GM12878 (cell line): Measurements from ENCODE around the gene HAND1. TPM values are rescaled to one million over a fixed set of nuclear protein-coding genes. Genes with fewer than 3 reads are reported as not detected.

Experiments used
- ATAC-seq: fragments of 200-7000 bp; cut with Tn5 transposase; 3 replicates; pipeline ENCODE4 v1.9.1; 2020; ENCODE audit warnings: mild to moderate bottlenecking, moderate library complexity
- BruUV-seq: library from RNA; stranded (reverse); fragments of 400-500 nt; replicated peaks from 2 replicates; lab custom pipeline; 2021; lab: Mats Ljungman, UMichigan
- CTCF ChIA-PET: fragments of 300-600 bp; sonication (Branson Sonifier 250); formaldehyde crosslinking; extraction: SDS; loops from one replicate; lab custom pipeline; 2021; ENCODE audit warnings: inconsistent platforms; lab: Yijun Ruan, JAX
- POLR2A ChIA-PET: fragments of 350-600 bp; formaldehyde crosslinking; extraction: SDS; loops from one replicate; lab custom pipeline; 2021; ENCODE audit warnings: inconsistent platforms; lab: Charles Lee
- RAD21 ChIA-PET: fragments of 300-600 bp; sonication (Branson Sonifier 250); formaldehyde crosslinking; loops from one replicate; lab custom pipeline; 2023; ENCODE audit warnings: antibody characterized with exemption; ENCODE audit not compliant: unreplicated experiment; lab: Charles Lee
- SMC1A ChIA-PET: fragments of 300-600 bp; sonication (Branson Sonifier 250); formaldehyde crosslinking; loops from one replicate; lab custom pipeline; 2023; ENCODE audit not compliant: unreplicated experiment, uncharacterized antibody; lab: Charles Lee
- DNase-seq: peaks from one replicate; pipeline ENCODE4 v3.0.0-alpha.2; 2011; ENCODE audit warnings: low read depth, low spot score
- FAIRE-seq: peaks from 3 replicates; lab custom pipeline; 2011; peaks lifted over from hg19 to GRCh38; lab: Jason Lieb, UNC
- H2AFZ ChIP-seq: 2 replicates; pipeline ENCODE4 v1.6.0; 2011; ENCODE audit warnings: low read depth, low read length, control low read depth; ENCODE audit not compliant: control insufficient read depth
- H3K27ac ChIP-seq: 2 replicates; pipeline ENCODE4 v1.5.1; 2011; ENCODE audit warnings: control low read depth; ENCODE audit not compliant: control insufficient read depth, insufficient read depth
- H3K27me3 ChIP-seq, 2 experiments: replicated peaks in 1 of 2; 2 replicates each; pipeline versions ENCODE4 v1.6.0 to v1.6.1; 2011; ENCODE audit warnings: low read length in 1 of 2; ENCODE audit not compliant: control insufficient read depth in 2 of 2, insufficient read depth in 2 of 2
- H3K36me3 ChIP-seq, 2 experiments: 2 replicates each; pipeline ENCODE4 v1.5.1; 2011; ENCODE audit warnings: low read length in 1 of 2; ENCODE audit not compliant: control insufficient read depth in 2 of 2, insufficient read depth in 2 of 2
- H3K4me1 ChIP-seq: 2 replicates; pipeline ENCODE4 v1.6.1; 2011; ENCODE audit warnings: mild to moderate bottlenecking, low read length, moderate library complexity, mixed read lengths; ENCODE audit not compliant: control insufficient read depth, insufficient read depth
- H3K4me2 ChIP-seq: 2 replicates; pipeline ENCODE4 v1.6.0; 2011; ENCODE audit warnings: control low read depth; ENCODE audit not compliant: control insufficient read depth, insufficient read depth
- H3K4me3 ChIP-seq: fragments of 200-600 bp; sonication (generic); 2 replicates; pipeline ENCODE4 v1.5.1; 2016
- H3K79me2 ChIP-seq: 2 replicates; pipeline ENCODE4 v1.6.0; 2011; ENCODE audit warnings: low read length; ENCODE audit not compliant: control insufficient read depth, insufficient read depth
- H3K9ac ChIP-seq: 2 replicates; pipeline ENCODE4 v1.8.0; 2011; ENCODE audit warnings: low read length, control low read depth, mixed read lengths; ENCODE audit not compliant: control insufficient read depth, insufficient read depth
- H3K9me3 ChIP-seq: replicated peaks from 3 replicates; pipeline ENCODE4 v1.5.1; 2011; ENCODE audit warnings: mild to moderate bottlenecking, low read length; ENCODE audit not compliant: control insufficient read depth, insufficient read depth
- H4K20me1 ChIP-seq: 2 replicates; pipeline ENCODE4 v1.6.0; 2011; ENCODE audit not compliant: control insufficient read depth, insufficient read depth
- EZH2 ChIP-seq: IDR thresholded peaks from 2 replicates; pipeline ENCODE4 v1.6.1; 2012; ENCODE audit warnings: low read depth, mild to moderate bottlenecking, control low read depth, inconsistent platforms, low read length, borderline replicate concordance; ENCODE audit not compliant: control insufficient read depth
- RAD21 ChIP-seq: IDR thresholded peaks from 2 replicates; pipeline ENCODE4 v1.6.1; 2011; ENCODE audit warnings: mild to moderate bottlenecking, low read depth, low read length, moderate library complexity; ENCODE audit not compliant: insufficient read depth
- WGBS: methylation state at CpG from one replicate; pipeline ENCODE4 v1.1.6; 2016; ENCODE audit warnings: low lambda C conversion rate; ENCODE audit not compliant: insufficient replicate concordance, insufficient coverage; ENCODE audit errors: missing lambda C conversion rate; 5-methylcytosine and 5-hydroxymethylcytosine counted together
- in situ Hi-C: fragments of 300-500 bp; cut with MboI; formaldehyde crosslinking; loops from 9 replicates; pipeline ENCODE4 v1.14.3; 2018; ENCODE audit warnings: mixed read lengths
- intact Hi-C: fragments of 100-400 bp; cut with micrococcal nuclease; formaldehyde crosslinking; loops from one replicate; pipeline ENCODE4 v1.14.2; 2022; ENCODE audit not compliant: unreplicated experiment
- polyA plus RNA-seq, 11 experiments: library from polyadenylated mRNA; depleted of rRNA in 4 of 11; unstranded in 6 of 11; stranded (reverse) in 5 of 11; fragments of >200 nt; fragmentation: Nextera tagmentation in 4 of 11; fragmentation: Illumina TruSeq in 1 of 11; extraction: Ambion mirVana in 4 of 11; extraction: Trizol in 1 of 11; gene quantifications; 1 replicate in 1 of 11; 2 replicates in 10 of 11; pipeline versions ENCODE4 v1.2.1 to v1.2.3, GENCODE V29; 2011 to 2016; ENCODE audit warnings: inconsistent platforms in 2 of 11, missing spikeins in 2 of 11, low read depth in 1 of 11
- total RNA-seq, 4 experiments: library from RNA; depleted of rRNA in 3 of 4; stranded (reverse); fragments of >200 nt in 3 of 4; fragmentation: Illumina TruSeq in 1 of 4; extraction: Trizol in 1 of 4; gene quantifications; 2 replicates each; pipeline versions ENCODE4 v1.2.1 to v1.2.3, GENCODE V29; 2013 to 2021
- TF ChIP-seq, protein P1 (sequence below), 3 experiments: IDR thresholded peaks in 2 of 3; conservative IDR thresholded peaks in 1 of 3; 2 replicates each; pipeline ENCODE4 v1.5.1; 2011; ENCODE audit warnings: low read depth in 3 of 3, low read length in 3 of 3, mild to moderate bottlenecking in 3 of 3, control low read depth in 2 of 3, moderate library complexity in 2 of 3, inconsistent platforms in 1 of 3, mixed read lengths in 1 of 3; ENCODE audit not compliant: control insufficient read depth in 2 of 3, insufficient read depth in 1 of 3; ENCODE audit errors: extremely low read depth in 1 of 3

HAND1 gene
- total and polyA plus RNA-seq, 10 of the 15 experiments (the other 5 are each of a cell fraction or from before 2014, with no cell fraction given) = 0.06 to 0.41 (median 0.27) TPM; not detected in 4

DNA sequence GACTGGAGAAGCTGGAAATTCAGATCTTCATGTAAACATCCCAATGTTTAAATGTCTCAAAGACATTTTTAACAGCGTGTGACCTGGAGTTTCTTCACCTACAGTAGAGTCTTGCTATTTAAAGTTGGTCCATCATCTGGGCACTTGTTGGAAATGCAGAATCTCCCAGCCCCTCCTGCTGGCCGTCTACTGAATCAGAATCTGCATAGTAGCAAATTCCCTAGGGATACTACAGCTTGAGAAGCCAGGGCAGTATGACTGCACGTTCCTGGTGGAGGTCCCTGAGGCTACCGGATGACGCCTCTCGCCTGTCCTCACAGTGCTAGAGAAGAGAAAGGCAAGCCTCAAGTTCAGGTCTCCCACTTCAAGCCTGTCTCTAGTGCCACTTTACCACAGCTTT lies 16.5 kb downstream of the HAND1 start:
- H3K9ac ChIP-seq = no peak overlapping the region
- POLR2A ChIA-PET = interaction anchor here (0.6 to 1.2 kb wide), 2 partner anchors 11 to 125 kb away, joined by 3 read pairs; no protein-coding TSS in a partner anchor

More for the DNA sequence above, 16.5 kb downstream of the HAND1 start:
- intact Hi-C loops (no loop called here), in situ Hi-C loops (no loop called here)
- peaks cover 0 to 10% of the 10 kb centered on the region in 2 experiments; a peak in 2 of 4 replicates for H3K36me3 ChIP-seq
- CTCF ChIA-PET = interaction anchor here (0.9 to 2.1 kb wide), 8 partner anchors 12 to 389 kb away, joined by 3 to 11 read pairs (median 4); no protein-coding TSS in a partner anchor
- RAD21 ChIA-PET = interaction anchor here (1.3 to 1.5 kb wide), 3 partner anchors 15 to 389 kb away, joined by 3 to 7 read pairs (median 5); no protein-coding TSS in a partner anchor
- FAIRE-seq = no peak
- H3K4me2 ChIP-seq = no peak overlapping the region
- DNase-seq = no peak
- SMC1A ChIA-PET = interaction anchor here (1.0 to 2.3 kb wide), 6 partner anchors 9 to 393 kb away, joined by 3 to 13 read pairs (median 4); no protein-coding TSS in a partner anchor
- WGBS = 69% methylated on average over 6 of the region's 6 CpGs
- H4K20me1 ChIP-seq = no peaks in the 10 kb centered on the region
- no peaks in the 10 kb centered on the region for H3K79me2 ChIP-seq
- H3K4me3 ChIP-seq = no peak overlapping the region
- H3K27me3 ChIP-seq = no peaks in the 10 kb centered on the region
- ATAC-seq = no peak
- no peaks in the 10 kb centered on the region for H3K9me3 ChIP-seq
- no peaks in the 10 kb centered on the region for H3K4me1 ChIP-seq
- no TSS peak for BruUV-seq
- no peak for TF ChIP-seq EZH2
- TF ChIP-seq, protein P1, sequence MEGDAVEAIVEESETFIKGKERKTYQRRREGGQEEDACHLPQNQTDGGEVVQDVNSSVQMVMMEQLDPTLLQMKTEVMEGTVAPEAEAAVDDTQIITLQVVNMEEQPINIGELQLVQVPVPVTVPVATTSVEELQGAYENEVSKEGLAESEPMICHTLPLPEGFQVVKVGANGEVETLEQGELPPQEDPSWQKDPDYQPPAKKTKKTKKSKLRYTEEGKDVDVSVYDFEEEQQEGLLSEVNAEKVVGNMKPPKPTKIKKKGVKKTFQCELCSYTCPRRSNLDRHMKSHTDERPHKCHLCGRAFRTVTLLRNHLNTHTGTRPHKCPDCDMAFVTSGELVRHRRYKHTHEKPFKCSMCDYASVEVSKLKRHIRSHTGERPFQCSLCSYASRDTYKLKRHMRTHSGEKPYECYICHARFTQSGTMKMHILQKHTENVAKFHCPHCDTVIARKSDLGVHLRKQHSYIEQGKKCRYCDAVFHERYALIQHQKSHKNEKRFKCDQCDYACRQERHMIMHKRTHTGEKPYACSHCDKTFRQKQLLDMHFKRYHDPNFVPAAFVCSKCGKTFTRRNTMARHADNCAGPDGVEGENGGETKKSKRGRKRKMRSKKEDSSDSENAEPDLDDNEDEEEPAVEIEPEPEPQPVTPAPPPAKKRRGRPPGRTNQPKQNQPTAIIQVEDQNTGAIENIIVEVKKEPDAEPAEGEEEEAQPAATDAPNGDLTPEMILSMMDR (IDR thresholded peaks at IDR 0.05 in 2 of 3, conservative IDR thresholded peaks at IDR 0.05 in 1 of 3; ENCODE audit: control insufficient read depth in 2 of 3, extremely low read depth in 1 of 3, insufficient read depth in 1 of 3, low read depth in 3 of 3, low read length in 3 of 3) = 0 out of 6 replicates have a peak, but pooled peaks of 1 of the 3 experiments have one; percentile 4
- TF ChIP-seq RAD21 = peak; percentile 16; the same call in 1 of the 2 replicates
- TF ChIP-seq, all 136 proteins: peak for 2
- no peak overlapping the region for H3K27ac ChIP-seq
- no peak overlapping the region for H2AFZ ChIP-seq
